SK-N-SH treated with all-trans-retinoic acid at 6 μM for 48 hours (cell line): Measurements from ENCODE around the gene XRCC4.

Source experiments
- ARNTL ChIP-seq: fragments of 450-650 bp; formaldehyde crosslinking; IDR thresholded peaks from 2 replicates; pipeline ENCODE4 v1.5.0; 2020; ENCODE audit warnings: low read depth, mild to moderate bottlenecking, moderate library complexity, borderline replicate concordance
- ISL1 ChIP-seq: fragments of 250-450 bp; sonication (Bioruptor Pico); IDR thresholded peaks from 2 replicates; pipeline ENCODE4 v2.1.2; 2022; ENCODE audit warnings: mild to moderate bottlenecking, moderate library complexity
- PATZ1 ChIP-seq: fragments of 250-450 bp; sonication (Bioruptor Pico); IDR thresholded peaks from 2 replicates; pipeline ENCODE4 v1.8.0; 2020; ENCODE audit warnings: mild to moderate bottlenecking, moderate library complexity, borderline replicate concordance
- RARB ChIP-seq: fragments of 250-450 bp; sonication (Bioruptor Pico); IDR thresholded peaks from 2 replicates; pipeline ENCODE4 v1.8.0; 2021; ENCODE audit warnings: mild to moderate bottlenecking, moderate library complexity

GRCh38 chr5:83192947-83193346 lies 115.6 kb downstream of the XRCC4 start:
- TF ChIP-seq ISL1 (CRISPR knock-in tag) (no peak), PATZ1 (CRISPR knock-in tag) (no peak), ARNTL (CRISPR knock-in tag) (no peak), RARB (CRISPR knock-in tag) (no peak)
